ENCODE results near the gene SRGAP3. TPM values are rescaled to one million over a fixed set of nuclear protein-coding genes. Genes with fewer than 3 reads are reported as not detected.

Gene SRGAP3
- total RNA-seq, 2 experiments from 2014 or later, result 2.8 to 3.2 TPM

GRCh38 chr3:9209777-9210176, 39.7 kb downstream of the SRGAP3 start:
- Histone ChIP-seq H3K4me3 (ENCODE audit: low read length) (no peak overlapping the region), H3K36me3 (ENCODE audit: insufficient read depth, low read length) (no peaks in the 10 kb centered on the region), H3K27ac (ENCODE audit: low read depth in 1 of 2, low read length in 2 of 2) (no peak overlapping the region), H3K27me3 (ENCODE audit: control insufficient read depth in 1 of 2, insufficient read depth in 2 of 2, low read length in 2 of 2) (no peaks in the 10 kb centered on the region), H3K4me1 (ENCODE audit: insufficient read depth, low read length) (no peaks in the 10 kb centered on the region), H3K9me3 (ENCODE audit: control insufficient read depth in 1 of 2, insufficient read depth in 1 of 2, low read length in 2 of 2) (no peaks in the 10 kb centered on the region)
- ATAC-seq (ENCODE audit: poor library complexity) (no peak), DNase-seq (no peak)
- H3K27me3 Mint-ChIP-seq, result no peaks in the 10 kb centered on the region
- ChIA-PET CTCF (no interaction called here), POLR2A (no interaction called here)
- no peaks in the 10 kb centered on the region for H3K36me3 Mint-ChIP-seq (ENCODE audit: low read depth)
- H3K27ac Mint-ChIP-seq, result no peak overlapping the region
- H3K4me3 Mint-ChIP-seq, result no peak overlapping the region
- intact Hi-C loops (cut with DNase I, micrococcal nuclease), result no loop called here
- TF ChIP-seq CTCF (IDR thresholded peaks at IDR 0.05), result no peak
- H3K9me3 Mint-ChIP-seq, result no peaks in the 10 kb centered on the region
- H3K4me1 Mint-ChIP-seq (ENCODE audit: low read depth), result no peaks in the 10 kb centered on the region

- Mint-ChIP-seq H3K36me3 (ENCODE audit: low read depth) (no peaks in the 10 kb centered on the region), H3K27me3 (no peaks in the 10 kb centered on the region), H3K4me1 (ENCODE audit: low read depth) (no peaks in the 10 kb centered on the region), H3K9me3 (no peaks in the 10 kb centered on the region), H3K27ac (no peak overlapping the region), H3K4me3 (no peak overlapping the region)
- Histone ChIP-seq H3K4me1 (ENCODE audit: insufficient read depth, low read length) (no peaks in the 10 kb centered on the region), H3K27me3 (ENCODE audit: control insufficient read depth in 1 of 2, insufficient read depth in 2 of 2, low read length in 2 of 2) (no peaks in the 10 kb centered on the region), H3K9me3 (ENCODE audit: control insufficient read depth in 1 of 2, insufficient read depth in 1 of 2, low read length in 2 of 2) (no peaks in the 10 kb centered on the region), H3K27ac (ENCODE audit: low read depth in 1 of 2, low read length in 2 of 2) (no peak overlapping the region), H3K36me3 (ENCODE audit: insufficient read depth, low read length) (no peaks in the 10 kb centered on the region), H3K4me3 (ENCODE audit: low read length) (no peak overlapping the region)
- ATAC-seq (ENCODE audit: poor library complexity) (no peak), DNase-seq (no peak)
- CTCF ChIA-PET, result no interaction called here
- intact Hi-C loops (cut with DNase I, micrococcal nuclease), result no loop called here
- no peak for TF ChIP-seq CTCF (IDR thresholded peaks at IDR 0.05)
- POLR2A ChIA-PET, result no interaction called here
Observed at GRCh38 chr3:9208605-9209152, 40.8 kb downstream of the SRGAP3 start.

GRCh38 chr3:9207116-9207763, 42.2 kb downstream of the SRGAP3 start:
- no peaks in the 10 kb centered on the region for H3K36me3 Mint-ChIP-seq (ENCODE audit: low read depth)
- no peak overlapping the region for H3K27ac ChIP-seq (ENCODE audit: low read depth in 1 of 2, low read length in 2 of 2)
- DNase-seq, result no peak
- intact Hi-C loops (cut with DNase I, micrococcal nuclease), result no loop called here
- H3K4me3 Mint-ChIP-seq, result no peak overlapping the region
- POLR2A ChIA-PET, result no interaction called here
- TF ChIP-seq CTCF (IDR thresholded peaks at IDR 0.05), result no peak
- no peaks in the 10 kb centered on the region for H3K27me3 ChIP-seq (ENCODE audit: control insufficient read depth in 1 of 2, insufficient read depth in 2 of 2, low read length in 2 of 2)
- no peak overlapping the region for H3K4me3 ChIP-seq (ENCODE audit: low read length)
- no peaks in the 10 kb centered on the region for H3K4me1 ChIP-seq (ENCODE audit: insufficient read depth, low read length)
- H3K4me1 Mint-ChIP-seq (ENCODE audit: low read depth), result no peaks in the 10 kb centered on the region
- no peaks in the 10 kb centered on the region for H3K27me3 Mint-ChIP-seq
- ATAC-seq (ENCODE audit: poor library complexity), result no peak
- CTCF ChIA-PET, result no interaction called here
- no peaks in the 10 kb centered on the region for H3K9me3 Mint-ChIP-seq
- H3K27ac Mint-ChIP-seq, result no peak overlapping the region
- no peaks in the 10 kb centered on the region for H3K36me3 ChIP-seq (ENCODE audit: insufficient read depth, low read length)
- no peaks in the 10 kb centered on the region for H3K9me3 ChIP-seq (ENCODE audit: control insufficient read depth in 1 of 2, insufficient read depth in 1 of 2, low read length in 2 of 2)
